C4-2B (cell line): ENCODE measurements around the gene KAT6B.

Source experiments
- H3K27ac ChIP-seq: fragments of 450-650 bp; 2 replicates; pipeline ENCODE4 v1.5.1; 2017
- CTCF ChIP-seq: fragments of 450-650 bp; conservative IDR thresholded peaks from 2 replicates; pipeline ENCODE4 v1.5.1; 2017; ENCODE audit warnings: mild to moderate bottlenecking
- ZFX ChIP-seq: fragments of 450-650 bp; IDR thresholded peaks from 2 replicates; pipeline ENCODE4 v1.6.1; 2017

The KAT6B gene

GRCh38 chr10:75071756-75072155 is 245.4 kb downstream of the KAT6B start:
- no peak overlapping the region for H3K27ac ChIP-seq

GRCh38 chr10:75072727-75073126 is 246.3 kb downstream of the KAT6B start:
- H3K27ac ChIP-seq = no peak overlapping the region
- TF ChIP-seq ZFX (no peak), CTCF (no peak)

More at GRCh38 chr10:75071756-75072155, 245.4 kb downstream of the KAT6B start:
- TF ChIP-seq CTCF (no peak), ZFX (no peak)

GRCh38 chr10:75073442-75073841 is 247.0 kb downstream of the KAT6B start:
- H3K27ac ChIP-seq = no peak overlapping the region
- TF ChIP-seq CTCF (no peak), ZFX (no peak)

GRCh38 chr10:75074711-75075445 is 248.5 kb downstream of the KAT6B start:
- no peak overlapping the region for H3K27ac ChIP-seq
- TF ChIP-seq ZFX (no peak), CTCF (no peak)

GRCh38 chr10:75076348-75076747 is 249.9 kb downstream of the KAT6B start:
- no peak overlapping the region for H3K27ac ChIP-seq
- TF ChIP-seq ZFX (no peak), CTCF (no peak)

- H3K27ac ChIP-seq = no peak overlapping the region; the same call in 1 of the 2 replicates
- TF ChIP-seq CTCF = no peak
These were observed 253.2 kb downstream of the KAT6B start for GRCh38 chr10:75079436-75080083.

GRCh38 chr10:75080554-75080953 is 254.2 kb downstream of the KAT6B start:
- TF ChIP-seq CTCF (no peak), ZFX (no peak)
- H3K27ac ChIP-seq = no peak overlapping the region
